SKM-1 (cell line): ENCODE data around the gene RPL10.
A peak's percentile ranks its signal among the peaks of the same experiment; 100 is the strongest.

ENCODE experiments used
- DNase-seq: peaks from one replicate; lab custom pipeline; 2025; ENCODE audit not compliant: unreplicated experiment; lab: John Stamatoyannopoulos, UW

The RPL10 gene

GRCh38 chrX:154360155-154360713 lies 37.9 kb upstream of the RPL10 start:
- no peak for DNase-seq

- no peak for DNase-seq
Measured at GRCh38 chrX:154362085-154362742, 36.0 kb upstream of the RPL10 start.

- no peak for DNase-seq
Measured at GRCh38 chrX:154363706-154364439, 34.3 kb upstream of the RPL10 start.

- DNase-seq = no peak
Measured at GRCh38 chrX:154365052-154365600, 33.1 kb upstream of the RPL10 start.

- no peak for DNase-seq
Measured at GRCh38 chrX:154365997-154366665, 32.0 kb upstream of the RPL10 start.

- no peak for DNase-seq
Measured at GRCh38 chrX:154366666-154367055, 31.5 kb upstream of the RPL10 start.

GRCh38 chrX:154367474-154368308 lies 30.5 kb upstream of the RPL10 start:
- no peak for DNase-seq

GRCh38 chrX:154368630-154369448 lies 29.3 kb upstream of the RPL10 start:
- DNase-seq = peak; percentile 86

- DNase-seq = no peak
Measured at GRCh38 chrX:154369449-154370299, 28.5 kb upstream of the RPL10 start.

GRCh38 chrX:154370300-154371016 lies 27.7 kb upstream of the RPL10 start:
- no peak for DNase-seq

GRCh38 chrX:154371017-154371788 lies 27.0 kb upstream of the RPL10 start:
- peak; percentile 63 for DNase-seq

GRCh38 chrX:154371789-154372300 lies 26.3 kb upstream of the RPL10 start:
- DNase-seq = no peak

GRCh38 chrX:154372612-154373022 lies 25.6 kb upstream of the RPL10 start:
- DNase-seq = no peak

- DNase-seq = no peak
Measured at GRCh38 chrX:154373340-154374306, 24.6 kb upstream of the RPL10 start.

- no peak for DNase-seq
Measured at GRCh38 chrX:154374313-154375155, 23.6 kb upstream of the RPL10 start, which contains the start of gene FLNA. Gene FLNA (minus strand): TSS chrX:154374634. CDS start chrX:154371245, 3,389 bp downstream.
